Measurements from ENCODE around the gene ARID1A.

ARID1A gene

DNA sequence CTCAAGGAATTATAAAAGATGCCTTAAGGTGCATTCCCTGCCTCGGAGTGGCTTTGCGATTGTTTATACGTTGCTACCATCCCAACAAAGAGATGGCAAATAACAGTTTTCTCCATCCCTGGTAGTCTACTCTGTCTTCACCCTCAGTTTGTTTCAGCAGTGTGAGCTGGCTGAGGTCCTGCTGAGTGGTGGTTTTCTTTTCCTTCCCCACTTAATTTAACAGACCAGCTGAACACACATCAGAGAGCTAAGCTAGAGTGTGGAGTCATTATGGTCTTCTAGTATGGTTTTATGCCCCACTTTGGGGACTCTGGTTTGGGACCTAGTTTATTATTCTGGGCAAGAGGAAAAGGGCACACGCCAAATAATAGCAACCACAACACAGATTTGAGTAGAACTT lies 94.1 kb downstream of the ARID1A start:
- peak; percentile 17 for DNase-seq (ENCODE audit: low read depth)
- TF ChIP-seq, protein P1, sequence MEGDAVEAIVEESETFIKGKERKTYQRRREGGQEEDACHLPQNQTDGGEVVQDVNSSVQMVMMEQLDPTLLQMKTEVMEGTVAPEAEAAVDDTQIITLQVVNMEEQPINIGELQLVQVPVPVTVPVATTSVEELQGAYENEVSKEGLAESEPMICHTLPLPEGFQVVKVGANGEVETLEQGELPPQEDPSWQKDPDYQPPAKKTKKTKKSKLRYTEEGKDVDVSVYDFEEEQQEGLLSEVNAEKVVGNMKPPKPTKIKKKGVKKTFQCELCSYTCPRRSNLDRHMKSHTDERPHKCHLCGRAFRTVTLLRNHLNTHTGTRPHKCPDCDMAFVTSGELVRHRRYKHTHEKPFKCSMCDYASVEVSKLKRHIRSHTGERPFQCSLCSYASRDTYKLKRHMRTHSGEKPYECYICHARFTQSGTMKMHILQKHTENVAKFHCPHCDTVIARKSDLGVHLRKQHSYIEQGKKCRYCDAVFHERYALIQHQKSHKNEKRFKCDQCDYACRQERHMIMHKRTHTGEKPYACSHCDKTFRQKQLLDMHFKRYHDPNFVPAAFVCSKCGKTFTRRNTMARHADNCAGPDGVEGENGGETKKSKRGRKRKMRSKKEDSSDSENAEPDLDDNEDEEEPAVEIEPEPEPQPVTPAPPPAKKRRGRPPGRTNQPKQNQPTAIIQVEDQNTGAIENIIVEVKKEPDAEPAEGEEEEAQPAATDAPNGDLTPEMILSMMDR (IDR thresholded peaks at IDR 0.05; ENCODE audit: insufficient read depth, low read depth, low read length, missing control alignments), result no peak

DNA sequence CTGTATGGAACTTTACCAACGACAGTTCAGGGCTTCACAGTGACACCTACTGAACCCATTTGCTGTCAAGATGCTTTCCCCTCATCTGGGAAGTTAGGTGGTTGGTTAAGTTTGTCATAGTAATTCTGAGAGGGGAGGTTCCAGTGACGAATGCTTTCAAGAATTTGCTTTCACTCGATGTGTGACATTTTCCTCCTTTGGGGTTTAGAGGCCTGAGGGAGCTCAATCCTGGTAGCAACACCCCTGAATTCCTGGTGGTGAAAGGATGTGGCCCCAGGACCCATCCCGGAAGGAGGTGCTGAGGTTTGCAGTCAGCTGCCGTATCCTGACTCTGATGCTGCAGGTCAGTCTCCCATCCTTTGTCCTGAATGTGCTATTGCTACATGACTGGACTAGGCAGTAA lies 94.7 kb downstream of the ARID1A start:
- DNase-seq (ENCODE audit: low read depth), result peak; percentile 68
- TF ChIP-seq, protein P1 (IDR thresholded peaks at IDR 0.05; ENCODE audit: insufficient read depth, low read depth, low read length, missing control alignments), result no peak
- no peak overlapping the region; the same call in 1 of the 2 replicates for H3K4me3 ChIP-seq (ENCODE audit: low read depth, low read length)

More for the DNA sequence above, 94.1 kb downstream of the ARID1A start:
- no peak overlapping the region for H3K4me3 ChIP-seq (ENCODE audit: low read depth, low read length)

DNA sequence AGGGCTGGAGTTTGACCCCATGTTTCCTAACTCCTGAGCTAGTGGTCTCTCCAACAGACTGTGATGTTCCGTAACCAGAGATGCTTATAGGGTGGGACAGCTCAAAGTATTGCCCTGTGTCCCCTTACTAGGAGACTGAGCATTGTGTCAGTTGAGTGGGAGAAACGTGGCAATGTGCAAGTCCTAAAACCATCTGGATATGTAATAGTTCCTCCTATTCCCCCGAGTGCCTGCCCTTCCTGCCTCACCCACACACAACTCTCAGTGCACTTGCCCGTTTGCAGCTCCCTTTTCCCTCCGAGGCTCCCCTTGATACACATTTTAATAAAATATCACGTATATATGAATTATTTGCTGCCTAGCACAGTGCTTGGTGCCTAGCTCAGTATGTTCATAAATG lies 95.3 kb downstream of the ARID1A start:
- no peak for DNase-seq (ENCODE audit: low read depth)
- no peak overlapping the region for H3K4me3 ChIP-seq (ENCODE audit: low read depth, low read length)
- TF ChIP-seq, protein P1 (IDR thresholded peaks at IDR 0.05; ENCODE audit: insufficient read depth, low read depth, low read length, missing control alignments), result no peak

DNA sequence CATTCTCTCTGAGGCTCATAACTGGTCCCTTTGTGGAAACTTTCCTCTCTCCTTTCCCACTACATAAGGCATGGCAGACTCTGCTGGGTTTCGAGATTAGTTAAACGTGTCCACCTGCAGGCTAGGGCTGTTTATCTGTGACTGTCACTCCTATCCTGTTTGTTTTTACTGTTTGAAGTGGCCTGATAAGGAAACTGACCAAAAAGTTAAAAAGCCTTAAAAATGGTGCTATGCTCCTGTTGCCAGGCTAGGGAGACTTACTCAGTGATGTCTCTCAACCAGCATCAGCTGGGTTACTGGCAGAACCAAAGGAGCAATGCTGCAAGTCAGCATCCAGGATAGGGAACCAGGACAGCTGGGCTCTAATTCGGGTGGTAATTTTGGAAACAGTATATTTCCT lies 95.8 kb downstream of the ARID1A start:
- no peak overlapping the region for H3K4me3 ChIP-seq (ENCODE audit: low read depth, low read length)
- DNase-seq (ENCODE audit: low read depth), result no peak
- TF ChIP-seq, protein P1 (IDR thresholded peaks at IDR 0.05; ENCODE audit: insufficient read depth, low read depth, low read length, missing control alignments), result no peak

DNA sequence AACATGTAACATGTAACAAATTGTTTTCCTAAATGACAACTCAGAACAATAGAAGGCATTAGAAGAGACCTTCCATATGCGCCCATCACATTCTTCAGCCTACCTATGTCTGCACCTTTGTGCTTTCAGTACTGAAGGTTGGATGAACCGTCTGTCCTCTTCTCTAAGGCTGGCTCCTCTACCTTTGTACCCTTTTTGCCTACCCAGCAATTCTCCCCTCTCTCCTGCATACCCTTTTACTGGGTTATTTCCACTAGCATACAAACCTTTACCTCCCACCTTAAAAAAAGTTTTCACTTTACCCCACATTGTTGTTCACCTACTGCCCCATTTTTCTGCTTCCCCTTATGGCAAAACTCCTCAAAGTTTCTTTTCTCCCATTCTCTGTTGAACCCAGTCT lies 97.1 kb downstream of the ARID1A start:
- TF ChIP-seq, protein P1 (IDR thresholded peaks at IDR 0.05; ENCODE audit: insufficient read depth, low read depth, low read length, missing control alignments), result no peak
- H3K4me3 ChIP-seq (ENCODE audit: low read depth, low read length), result no peak overlapping the region
- no peak for DNase-seq (ENCODE audit: low read depth)

DNA sequence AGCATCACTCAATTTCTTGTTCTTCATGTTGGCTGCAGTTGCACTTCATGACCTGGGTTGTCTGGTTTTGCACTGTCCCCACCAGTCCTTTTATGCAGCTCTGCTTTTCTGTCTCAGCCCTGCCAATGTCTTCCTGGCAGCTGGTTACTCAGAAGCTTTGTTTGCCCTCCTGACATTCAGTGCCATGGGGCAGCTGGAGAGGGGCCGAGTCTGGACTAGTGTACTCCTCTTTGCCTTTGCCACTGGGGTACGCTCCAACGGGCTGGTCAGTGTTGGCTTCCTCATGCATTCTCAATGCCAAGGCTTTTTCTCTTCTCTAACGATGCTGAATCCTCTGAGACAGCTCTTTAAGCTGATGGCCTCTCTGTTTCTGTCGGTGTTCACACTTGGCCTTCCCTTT lies 98.6 kb downstream of the ARID1A start:
- TF ChIP-seq, protein P1 (IDR thresholded peaks at IDR 0.05; ENCODE audit: insufficient read depth, low read depth, low read length, missing control alignments), result no peak
- no peak for DNase-seq (ENCODE audit: low read depth)
- H3K4me3 ChIP-seq (ENCODE audit: low read depth, low read length), result no peak overlapping the region

DNA sequence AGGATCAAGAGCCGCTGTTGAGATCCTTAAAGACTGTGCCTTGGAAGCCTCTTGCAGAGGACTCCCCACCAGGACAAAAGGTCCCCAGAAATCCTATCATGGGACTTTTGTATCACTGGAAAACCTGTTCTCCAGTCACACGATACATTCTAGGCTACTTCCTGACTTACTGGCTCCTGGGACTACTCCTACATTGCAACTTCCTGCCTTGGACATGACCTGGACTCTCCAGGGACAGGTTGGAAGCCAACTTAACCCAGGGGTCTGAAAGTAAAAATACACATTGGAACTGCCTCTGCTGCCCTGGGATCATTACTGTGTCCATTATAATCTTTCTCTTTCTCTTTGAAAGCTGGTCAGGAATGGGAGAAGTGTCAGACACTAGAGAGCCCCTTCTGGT lies 101.8 kb downstream of the ARID1A start:
- H3K4me3 ChIP-seq (ENCODE audit: low read depth, low read length), result no peak overlapping the region
- DNase-seq (ENCODE audit: low read depth), result no peak
- TF ChIP-seq, protein P1 (IDR thresholded peaks at IDR 0.05; ENCODE audit: insufficient read depth, low read depth, low read length, missing control alignments), result no peak

Data from GM12865 (cell line).